Superior temporal gyrus (tissue), 1 donor: ENCODE results near the gene SNCAIP.
"Not testable (repeated sequence)": the region's sequence is repeated elsewhere in the genome, so short reads cannot be mapped to it uniquely, and the experiment has no call there.

Experiments used
- DNase-seq: peaks from one replicate; pipeline ENCODE4 v3.0.0-alpha.2; 2016; ENCODE audit errors: extremely low spot score

Gene SNCAIP

GRCh38 chr5:122314036-122314435 lies 2.0 kb downstream of the SNCAIP start:
- no peak for DNase-seq

GRCh38 chr5:122315521-122315920 lies 3.5 kb downstream of the SNCAIP start:
- DNase-seq, result no peak

- DNase-seq, result no peak
Measured at GRCh38 chr5:122316656-122317055, 4.6 kb downstream of the SNCAIP start.

GRCh38 chr5:122319897-122320296 lies 7.9 kb downstream of the SNCAIP start:
- DNase-seq, result no peak

- DNase-seq, result no peak
Measured at GRCh38 chr5:122321921-122322320, 9.9 kb downstream of the SNCAIP start.

GRCh38 chr5:122322801-122323548 lies 10.9 kb downstream of the SNCAIP start:
- DNase-seq, result peak; percentile 49

- no peak for DNase-seq
Measured at GRCh38 chr5:122323738-122324137, 11.7 kb downstream of the SNCAIP start.

- DNase-seq, result no peak
Measured at GRCh38 chr5:122327110-122327509, 15.1 kb downstream of the SNCAIP start.

GRCh38 chr5:122330881-122331280 lies 18.8 kb downstream of the SNCAIP start:
- DNase-seq, result no peak

GRCh38 chr5:122332599-122333555 lies 20.8 kb downstream of the SNCAIP start:
- no peak for DNase-seq

- DNase-seq, result no peak
Measured at GRCh38 chr5:122333564-122333963, 21.5 kb downstream of the SNCAIP start.

- DNase-seq, result no peak
Measured at GRCh38 chr5:122339591-122339990, 27.6 kb downstream of the SNCAIP start.

- DNase-seq, result no peak
Measured at GRCh38 chr5:122341087-122341486, 29.1 kb downstream of the SNCAIP start.

- DNase-seq, result no peak
Measured at GRCh38 chr5:122342256-122342655, 30.2 kb downstream of the SNCAIP start.

GRCh38 chr5:122346897-122347581 lies 35.0 kb downstream of the SNCAIP start:
- DNase-seq, result no peak

- no peak for DNase-seq
Measured at GRCh38 chr5:122350496-122350895, 38.5 kb downstream of the SNCAIP start.

- DNase-seq, result no peak
Measured at GRCh38 chr5:122351416-122352157, 39.5 kb downstream of the SNCAIP start.

GRCh38 chr5:122352331-122352730 lies 40.3 kb downstream of the SNCAIP start:
- no peak for DNase-seq

- not testable (repeated sequence) for DNase-seq
Measured at GRCh38 chr5:122353361-122353760, 41.3 kb downstream of the SNCAIP start.

- DNase-seq, result no peak
Measured at GRCh38 chr5:122354293-122354692, 42.3 kb downstream of the SNCAIP start.

GRCh38 chr5:122355324-122355723 lies 43.3 kb downstream of the SNCAIP start:
- no peak for DNase-seq
